GM21529 (cell line): ENCODE data around the gene MVB12B.

Experiments
- ATAC-seq: cut with Tn5 transposase; IDR thresholded peaks from one replicate; pipeline ENCODE4 v1.9.1; 2021; ENCODE audit not compliant: unreplicated experiment

The MVB12B gene

GRCh38 chr9:126329476-126330275 lies 3.0 kb downstream of the MVB12B start:
- no peak for ATAC-seq

- ATAC-seq, result no peak
Observed at GRCh38 chr9:126330536-126330935, 3.9 kb downstream of the MVB12B start.

DNA sequence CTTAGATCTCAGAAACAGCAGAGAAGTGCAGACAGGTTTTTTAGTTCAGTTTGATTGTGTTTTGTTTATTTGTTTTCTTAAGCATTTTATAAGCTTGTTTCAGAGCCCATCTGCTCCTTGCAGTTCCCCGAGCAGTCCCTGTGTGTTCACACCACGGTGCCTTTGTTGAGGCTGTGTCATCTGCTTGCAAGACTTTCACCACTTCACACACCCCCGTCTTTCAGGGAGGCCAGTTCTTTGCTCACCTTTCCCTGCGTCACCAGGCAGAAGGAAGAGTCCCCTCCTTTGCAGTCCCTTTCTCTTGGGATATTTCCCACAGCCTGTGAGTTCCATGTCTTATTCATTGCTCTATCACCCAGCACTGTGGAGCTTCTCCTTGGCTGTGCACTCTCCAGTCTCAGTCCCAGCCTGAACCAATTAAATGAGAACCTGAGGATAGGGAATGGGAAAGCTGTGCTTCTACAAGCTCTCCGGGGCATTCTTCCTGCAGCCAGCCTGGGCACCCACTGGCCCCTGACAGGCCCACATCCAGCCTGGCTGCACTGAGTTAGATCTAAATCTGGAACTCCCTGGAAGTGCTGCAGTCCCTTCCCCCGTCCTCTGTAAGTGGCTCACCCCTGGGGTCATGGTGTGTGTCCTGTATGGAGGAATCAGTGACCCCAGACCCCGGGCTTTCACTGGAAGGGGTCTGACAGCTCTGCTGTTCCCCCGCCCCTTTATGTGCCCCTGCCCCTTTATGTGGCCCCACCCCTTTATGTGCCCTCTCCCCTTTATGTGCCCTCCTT lies 5.5 kb downstream of the MVB12B start:
- no peak for ATAC-seq

DNA sequence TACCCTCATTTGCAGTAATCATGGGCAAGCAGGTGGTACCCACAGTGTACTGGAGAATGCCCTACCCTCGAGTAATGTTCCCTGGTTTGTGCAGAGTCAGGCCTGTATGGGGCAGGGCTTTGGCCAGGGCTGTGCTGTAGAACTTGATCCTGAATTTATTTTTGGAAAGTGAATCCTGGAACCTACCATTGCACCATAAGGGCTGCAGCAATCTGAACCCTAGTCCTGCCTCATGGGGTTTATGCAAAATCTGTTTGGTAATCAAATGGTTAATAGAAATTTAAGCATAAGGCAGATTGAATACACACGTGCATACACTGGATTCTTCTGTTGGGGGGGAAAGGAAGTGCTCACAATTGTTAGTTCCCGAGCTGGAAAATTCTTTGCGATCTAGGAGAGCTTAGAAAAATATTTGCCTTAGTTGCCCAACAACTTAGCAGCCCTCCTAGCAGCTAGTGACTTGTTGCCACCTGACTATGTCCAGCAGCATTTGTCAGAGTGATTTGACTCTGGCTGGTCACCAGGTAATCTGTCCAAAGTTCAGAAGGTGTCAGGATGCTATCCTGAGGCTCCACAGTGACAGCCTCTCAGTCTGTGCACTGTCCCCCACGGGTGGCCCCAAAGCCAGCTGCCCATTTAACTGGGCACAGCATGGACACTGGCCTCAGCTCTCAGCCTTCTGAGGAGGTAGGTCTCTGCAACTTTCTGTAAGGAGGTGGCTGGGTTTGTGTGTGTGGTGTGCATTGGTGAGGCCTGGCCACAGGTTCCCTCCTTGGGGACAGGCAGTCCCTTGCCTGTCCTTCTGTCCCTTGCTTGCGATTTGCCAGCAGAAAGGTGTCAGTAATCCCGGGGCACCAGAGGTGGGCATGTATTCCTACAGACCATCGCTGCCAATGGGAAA lies 8.3 kb downstream of the MVB12B start:
- ATAC-seq, result no peak

- ATAC-seq, result no peak
Observed at GRCh38 chr9:126335837-126336735, 9.5 kb downstream of the MVB12B start.

- no peak for ATAC-seq
Observed at GRCh38 chr9:126336736-126337325, 10.2 kb downstream of the MVB12B start.

DNA sequence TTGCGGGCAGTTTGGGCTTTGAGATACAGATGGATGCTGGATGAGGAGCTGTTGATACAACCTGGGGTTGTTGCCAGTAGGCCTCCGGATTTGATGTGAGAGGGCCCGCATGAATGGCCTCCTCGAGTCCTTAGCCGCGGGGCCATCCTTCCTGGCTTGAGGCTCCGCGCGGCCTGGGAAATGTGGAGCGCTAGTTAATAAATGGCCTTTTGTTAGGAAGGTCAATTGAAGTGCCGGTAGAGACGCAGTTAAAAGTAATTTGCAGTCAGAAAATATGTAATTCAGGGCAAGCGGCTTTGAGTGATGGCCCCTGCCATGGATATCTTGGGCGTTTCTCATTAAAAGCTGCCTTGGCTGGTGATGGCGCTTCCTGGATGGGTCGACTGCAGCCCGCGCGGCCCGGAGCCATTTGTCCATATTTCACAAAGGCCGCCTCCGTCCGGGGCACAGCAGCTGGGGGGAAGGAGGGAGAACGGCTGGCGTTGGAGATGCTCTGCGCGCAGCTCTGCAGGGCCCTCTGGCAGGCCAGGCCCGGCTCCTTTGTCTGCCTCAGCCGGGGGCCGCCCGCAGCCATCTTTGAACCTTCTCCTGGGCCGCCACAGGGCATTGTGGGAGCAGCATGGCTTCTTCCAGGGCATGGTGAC lies 11.2 kb downstream of the MVB12B start:
- ATAC-seq, result no peak

GRCh38 chr9:126338945-126339344 lies 12.3 kb downstream of the MVB12B start:
- no peak for ATAC-seq

DNA sequence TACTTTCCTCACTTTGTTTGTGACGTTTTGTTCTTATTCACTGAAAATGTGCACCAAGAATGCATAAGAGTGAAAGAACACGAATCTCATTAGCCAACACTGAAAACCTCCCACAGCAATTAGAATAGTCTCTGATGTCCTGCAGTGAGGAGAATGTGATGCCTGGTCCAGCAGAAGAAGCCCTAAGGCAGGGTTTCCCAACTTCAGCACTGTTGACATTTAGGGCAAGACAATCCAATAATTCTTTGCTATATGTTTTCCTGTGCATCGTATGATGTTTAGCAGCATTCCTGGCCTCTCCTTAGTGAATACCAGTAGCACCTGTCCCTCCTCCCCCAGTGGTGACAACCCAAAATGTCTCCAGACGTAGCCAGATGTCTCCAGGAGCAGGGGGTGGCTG lies 14.8 kb downstream of the MVB12B start:
- no peak for ATAC-seq

DNA sequence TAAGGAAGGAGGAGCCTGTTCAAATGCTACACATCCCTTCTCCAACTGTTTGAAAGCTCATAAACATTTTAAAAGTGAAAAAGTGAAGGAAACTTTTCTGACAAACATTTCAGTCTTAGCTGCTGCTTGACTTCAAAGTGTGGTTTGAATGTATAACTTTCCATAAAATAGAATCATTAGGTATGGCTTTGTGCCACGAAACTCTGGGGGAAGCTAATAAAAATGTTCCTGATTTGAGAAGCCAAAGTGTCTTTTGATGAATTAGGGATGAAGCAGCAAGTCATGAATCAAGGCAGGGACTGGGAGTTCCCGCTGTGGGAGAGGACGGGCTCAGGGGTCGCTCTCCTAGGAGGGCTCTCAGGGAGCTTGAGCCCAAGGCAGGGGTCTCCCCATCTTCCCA lies 15.3 kb downstream of the MVB12B start:
- ATAC-seq, result no peak

- ATAC-seq, result no peak
Observed at GRCh38 chr9:126342621-126343031, 16.0 kb downstream of the MVB12B start.

GRCh38 chr9:126343271-126343700 lies 16.7 kb downstream of the MVB12B start:
- ATAC-seq, result no peak

DNA sequence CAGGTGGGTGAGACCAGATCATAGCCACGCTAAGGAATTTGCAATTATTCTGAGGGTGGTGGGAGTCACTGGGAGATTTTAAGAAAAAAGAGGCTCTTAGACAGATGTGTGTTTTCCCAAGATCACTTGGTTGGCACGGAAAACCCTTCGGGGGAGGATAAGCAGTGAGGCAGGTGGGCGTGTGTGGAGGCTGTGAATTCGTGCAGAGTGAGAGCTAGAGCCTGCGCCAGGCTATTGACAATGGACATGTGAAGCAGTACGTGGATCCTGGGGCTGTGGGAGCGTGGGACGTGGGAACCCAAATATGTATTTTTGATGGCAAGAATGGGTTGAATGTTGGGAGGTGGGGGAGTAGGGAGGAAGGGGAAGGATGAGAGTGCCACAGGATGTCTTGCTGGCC lies 19.4 kb downstream of the MVB12B start:
- no peak for ATAC-seq

- no peak for ATAC-seq
Observed at GRCh38 chr9:126347093-126347492, 20.5 kb downstream of the MVB12B start.

DNA sequence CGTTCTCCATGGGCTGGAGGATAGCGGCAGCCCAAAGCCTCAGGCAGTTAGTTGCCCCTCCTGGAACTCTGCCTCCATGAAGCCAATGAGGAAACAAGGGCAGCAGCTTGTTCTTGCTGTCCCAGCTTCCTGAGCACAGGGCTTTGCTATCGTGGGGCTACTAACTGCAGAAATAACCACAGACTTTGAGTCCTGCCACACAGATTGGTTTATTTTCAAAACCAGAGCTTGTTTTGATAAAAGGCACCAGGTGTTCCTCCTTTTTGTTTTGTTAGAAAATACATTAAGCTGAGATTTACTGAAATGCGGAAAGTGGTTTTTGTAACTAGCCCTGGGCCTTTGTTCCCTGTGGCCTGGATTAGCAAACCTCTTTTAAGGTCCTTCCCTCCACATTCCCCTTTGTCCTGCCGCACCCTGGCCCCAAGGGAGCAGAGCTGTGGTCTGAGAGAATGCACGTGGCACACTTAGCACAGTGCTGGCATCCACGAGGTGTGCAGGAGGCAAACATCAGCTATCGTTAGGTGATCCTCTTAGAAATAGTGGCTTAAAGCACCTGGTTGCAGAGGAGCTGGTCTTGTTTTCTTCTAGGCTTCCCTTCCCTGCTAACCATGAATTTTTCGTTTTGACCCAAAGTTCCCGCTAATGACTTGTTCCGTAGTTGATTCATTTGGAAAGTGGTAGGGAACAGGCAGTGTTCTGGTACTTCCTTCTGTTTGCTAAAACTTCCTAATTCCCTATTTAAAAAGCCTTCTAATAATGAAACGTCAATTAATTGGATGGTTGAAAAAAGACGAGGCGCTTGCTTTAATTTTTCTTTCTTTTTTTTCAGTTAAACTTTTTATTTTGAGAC lies 21.5 kb downstream of the MVB12B start:
- no peak for ATAC-seq

GRCh38 chr9:126348911-126349550 lies 22.4 kb downstream of the MVB12B start:
- ATAC-seq, result no peak

GRCh38 chr9:126354887-126355770 lies 28.5 kb downstream of the MVB12B start:
- no peak for ATAC-seq
